Activated CD4-positive, alpha-beta T cell treated with anti-CD3 and anti-CD28 coated beads for 36 hours (primary cell): ENCODE results near the gene CHST11. TPM values are rescaled to one million over a fixed set of nuclear protein-coding genes. Genes with fewer than 3 reads are reported as not detected.

Experiments
- ATAC-seq: fragments of 200-7000 bp; cut with Tn5 transposase; one replicate; pipeline ENCODE4 v1.10.0; 2021; ENCODE audit warnings: mild to moderate bottlenecking, moderate library complexity
- CTCF ChIA-PET: fragments of 350-600 bp; sonication (Branson Sonifier 250); formaldehyde crosslinking; loops from one replicate; lab custom pipeline; 2021; ENCODE audit warnings: antibody characterized with exemption; lab: Charles Lee
- POLR2A ChIA-PET: fragments of 350-600 bp; sonication (Branson Sonifier 250); formaldehyde crosslinking; loops from one replicate; lab custom pipeline; 2021; ENCODE audit warnings: antibody characterized with exemption, inconsistent platforms; lab: Charles Lee
- DNase-seq: peaks from one replicate; pipeline ENCODE4 v3.0.0-alpha.2; 2020
- H3K27ac Mint-ChIP-seq: one replicate; pipeline ENCODE4 v1.8.0; 2021; ENCODE audit warnings: mixed read lengths
- H3K27me3 Mint-ChIP-seq: one replicate; pipeline ENCODE4 v1.8.0; 2021; ENCODE audit warnings: mixed read lengths
- H3K36me3 Mint-ChIP-seq: one replicate; pipeline ENCODE4 v1.8.0; 2021; ENCODE audit warnings: low read depth, mixed read lengths
- H3K4me1 Mint-ChIP-seq: one replicate; pipeline ENCODE4 v1.8.0; 2021; ENCODE audit warnings: mixed read lengths
- H3K4me3 Mint-ChIP-seq: one replicate; pipeline ENCODE4 v1.8.0; 2021; ENCODE audit warnings: mild to moderate bottlenecking, moderate library complexity, mixed read lengths
- H3K9me3 Mint-ChIP-seq: one replicate; pipeline ENCODE4 v1.8.0; 2021; ENCODE audit warnings: low read depth, mixed read lengths
- intact Hi-C, 2 experiments: fragments of 100-400 bp; cut with DNase I in 1 of 2; cut with micrococcal nuclease in 1 of 2; formaldehyde crosslinking; loops; one replicate each; pipeline versions ENCODE4 v1.14.2 to v1.15.1; 2022 to 2024; cut with DNase I, micrococcal nuclease
- total RNA-seq, 2 experiments: library from RNA; stranded (reverse); gene quantifications; one replicate each; pipeline ENCODE4 v1.2.3, GENCODE V29; 2021

Gene CHST11
- total RNA-seq, 2 experiments from 2014 or later, result 33.3 to 33.6 TPM

- DNase-seq (no peak), ATAC-seq (no peak)
- Mint-ChIP-seq H3K36me3 (no peaks in the 10 kb centered on the region), H3K9me3 (peaks cover 4% of the 10 kb centered on the region), H3K4me1 (no peaks in the 10 kb centered on the region), H3K27ac (no peak overlapping the region), H3K4me3 (no peak overlapping the region), H3K27me3 (peaks cover 3% of the 10 kb centered on the region)
- intact Hi-C loops, result no loop called here
- ChIA-PET CTCF (no interaction called here), POLR2A (no interaction called here)
Observed at GRCh38 chr12:104433061-104433460, 23.7 kb upstream of the CHST11 start.

DNA sequence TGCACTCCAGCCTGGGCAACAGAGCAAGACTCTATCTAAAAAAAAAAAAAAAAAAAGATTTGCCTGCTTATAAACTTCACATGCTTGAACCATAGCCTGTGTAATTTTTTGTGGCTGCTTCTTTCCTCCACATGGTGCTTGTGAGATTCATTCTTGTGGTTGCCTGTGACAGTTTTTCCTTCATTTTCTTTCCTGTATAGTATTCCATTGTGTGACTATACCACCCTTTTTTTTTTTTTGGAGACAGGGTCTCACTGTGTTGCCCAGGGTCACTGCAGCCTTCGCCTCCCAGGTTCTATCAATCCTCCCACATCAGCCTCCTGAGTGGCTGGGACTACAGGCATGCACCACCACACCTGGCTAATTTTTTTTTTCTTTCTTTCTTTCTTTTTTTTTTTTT lies 22.6 kb upstream of the CHST11 start:
- peaks cover 3% of the 10 kb centered on the region for H3K27me3 Mint-ChIP-seq
- DNase-seq (no peak), ATAC-seq (no peak)
- no peak overlapping the region for H3K27ac Mint-ChIP-seq
- CTCF ChIA-PET, result interaction anchor here (0.6 to 1.8 kb wide), 2 partner anchors 10 to 403 kb away, joined by 4 to 5 read pairs; no protein-coding TSS in a partner anchor
- no peak overlapping the region for H3K4me3 Mint-ChIP-seq
- POLR2A ChIA-PET, result no interaction called here
- no peaks in the 10 kb centered on the region for H3K36me3 Mint-ChIP-seq
- no peaks in the 10 kb centered on the region for H3K4me1 Mint-ChIP-seq
- no peaks in the 10 kb centered on the region for H3K9me3 Mint-ChIP-seq
- intact Hi-C loops, result no loop called here

DNA sequence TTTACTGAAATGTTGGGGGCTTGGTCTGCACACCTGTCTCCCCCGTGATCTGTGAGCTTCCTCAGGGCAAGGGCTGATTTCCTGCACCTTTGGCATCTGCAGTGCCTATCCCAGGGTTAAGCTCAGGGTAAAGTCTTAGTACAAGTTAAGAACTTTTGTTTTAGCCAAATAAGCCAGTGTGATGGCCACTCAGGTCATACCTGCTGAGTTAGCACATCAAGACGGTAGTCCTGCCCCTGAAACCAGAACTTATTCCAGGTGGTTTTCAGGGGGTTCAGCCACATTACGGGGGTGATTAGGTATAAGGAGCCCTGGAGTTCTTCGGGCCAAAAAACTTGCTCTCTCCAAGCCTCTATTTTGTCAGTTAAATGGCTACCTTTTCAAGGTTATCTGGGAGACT lies 21.6 kb upstream of the CHST11 start:
- Mint-ChIP-seq H3K4me3 (no peak overlapping the region), H3K27me3 (peaks cover 3% of the 10 kb centered on the region), H3K27ac (no peak overlapping the region), H3K9me3 (no peaks in the 10 kb centered on the region), H3K36me3 (no peaks in the 10 kb centered on the region), H3K4me1 (no peaks in the 10 kb centered on the region)
- ChIA-PET POLR2A (no interaction called here), CTCF (interaction anchor here (1.8 kb wide), 1 partner anchor 9 kb away, joined by 5 read pairs; no protein-coding TSS in a partner anchor)
- ATAC-seq (no peak), DNase-seq (no peak)
- intact Hi-C loops, result no loop called here

DNA sequence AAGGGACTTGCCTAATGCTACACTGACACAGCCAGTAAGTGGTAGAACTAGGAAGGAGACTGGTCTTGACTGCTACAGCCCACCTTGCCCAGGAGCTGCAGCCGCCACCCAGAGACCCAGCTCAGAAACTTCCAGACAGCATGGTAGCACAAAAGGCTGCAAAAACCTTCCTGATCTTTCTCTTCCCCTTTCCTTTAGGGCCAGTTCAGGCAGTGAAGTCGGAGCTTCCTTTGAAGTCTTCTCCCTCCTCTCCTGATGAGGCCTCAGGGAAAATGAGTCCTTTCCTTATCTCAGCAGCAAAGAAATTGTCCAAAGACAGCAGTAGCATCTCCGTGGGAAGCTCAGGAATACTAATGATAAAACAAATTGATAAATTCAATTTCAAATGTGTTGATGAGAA lies 21.0 kb upstream of the CHST11 start:
- POLR2A ChIA-PET, result no interaction called here
- ATAC-seq, result no peak
- no peak overlapping the region for H3K27ac Mint-ChIP-seq

GRCh38 chr12:104436790-104437189 lies 20.0 kb upstream of the CHST11 start:
- CTCF ChIA-PET, result no interaction called here
- POLR2A ChIA-PET, result no interaction called here
- Mint-ChIP-seq H3K27ac (no peak overlapping the region), H3K9me3 (no peaks in the 10 kb centered on the region), H3K36me3 (no peaks in the 10 kb centered on the region), H3K4me3 (no peak overlapping the region), H3K4me1 (no peaks in the 10 kb centered on the region), H3K27me3 (peaks cover 3% of the 10 kb centered on the region)
- DNase-seq (no peak), ATAC-seq (no peak)
- intact Hi-C loops, result no loop called here

More for the DNA sequence above, 21.0 kb upstream of the CHST11 start:
- Mint-ChIP-seq H3K27me3 (peaks cover 3% of the 10 kb centered on the region), H3K36me3 (no peaks in the 10 kb centered on the region), H3K4me1 (no peaks in the 10 kb centered on the region), H3K4me3 (no peak overlapping the region), H3K9me3 (no peaks in the 10 kb centered on the region)
- CTCF ChIA-PET, result interaction anchor here (0.6 to 1.8 kb wide), 3 partner anchors 8 to 1011 kb away, joined by 3 to 5 read pairs (median 3); no protein-coding TSS in a partner anchor
- intact Hi-C loops, result no loop called here
- no peak for DNase-seq

DNA sequence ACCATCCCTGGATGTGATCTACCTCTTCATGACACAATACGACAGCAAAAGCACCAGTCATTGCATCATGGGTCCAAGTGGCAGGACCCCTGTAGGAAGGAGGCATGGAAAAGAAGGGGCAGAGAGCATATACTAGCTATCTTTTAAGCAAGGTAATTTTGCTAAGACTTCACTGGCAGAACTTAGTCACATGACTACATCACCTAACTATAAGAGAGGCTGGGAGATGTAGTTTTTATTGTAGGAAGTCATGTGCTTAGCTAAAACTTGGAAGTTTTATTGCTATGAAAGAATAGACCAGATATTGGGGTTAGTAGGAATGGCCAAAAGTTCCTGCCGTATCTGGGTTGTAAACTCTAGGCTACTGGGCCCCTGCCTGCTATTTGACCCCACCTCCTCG lies 18.6 kb upstream of the CHST11 start:
- no peaks in the 10 kb centered on the region for H3K9me3 Mint-ChIP-seq
- POLR2A ChIA-PET, result no interaction called here
- H3K27me3 Mint-ChIP-seq, result peaks cover 3% of the 10 kb centered on the region
- ATAC-seq (no peak), DNase-seq (no peak)
- H3K4me1 Mint-ChIP-seq, result peaks cover 3% of the 10 kb centered on the region
- no peak overlapping the region for H3K27ac Mint-ChIP-seq
- H3K36me3 Mint-ChIP-seq, result no peaks in the 10 kb centered on the region
- H3K4me3 Mint-ChIP-seq, result no peak overlapping the region
- intact Hi-C loops, result no loop called here
- CTCF ChIA-PET, result interaction anchor here (1.0 to 1.2 kb wide), 2 partner anchors 25 to 56 kb away, joined by 3 to 7 read pairs; no protein-coding TSS in a partner anchor

DNA sequence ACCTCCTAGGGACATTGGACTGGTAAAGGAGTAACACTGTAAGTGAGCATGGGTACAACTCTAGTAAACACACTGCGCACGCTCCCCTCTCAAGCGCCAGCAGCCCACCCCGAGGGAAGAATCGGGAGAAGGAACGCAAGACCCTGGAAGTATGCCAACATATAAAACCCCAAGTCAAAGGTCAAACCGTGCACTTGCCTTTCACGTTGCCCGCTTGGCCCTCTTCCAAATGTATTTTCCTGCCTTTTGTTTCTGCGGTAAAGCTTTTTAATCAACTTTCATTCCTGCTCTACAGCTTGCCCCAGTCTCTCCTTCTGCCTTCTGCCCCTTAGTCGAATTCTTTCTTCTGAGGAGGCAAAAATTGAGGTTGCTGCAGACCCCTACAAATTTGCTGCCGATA lies 17.6 kb upstream of the CHST11 start:
- H3K27ac Mint-ChIP-seq, result no peak overlapping the region
- H3K27me3 Mint-ChIP-seq, result peaks cover 3% of the 10 kb centered on the region
- ATAC-seq (no peak), DNase-seq (no peak)
- H3K4me1 Mint-ChIP-seq, result peaks cover 3% of the 10 kb centered on the region
- H3K9me3 Mint-ChIP-seq, result no peaks in the 10 kb centered on the region
- POLR2A ChIA-PET, result no interaction called here
- CTCF ChIA-PET, result interaction anchor here (1.3 kb wide), 1 partner anchor 57 kb away, joined by 7 read pairs; no protein-coding TSS in a partner anchor
- H3K36me3 Mint-ChIP-seq, result no peaks in the 10 kb centered on the region
- no peak overlapping the region for H3K4me3 Mint-ChIP-seq
- intact Hi-C loops, result no loop called here

DNA sequence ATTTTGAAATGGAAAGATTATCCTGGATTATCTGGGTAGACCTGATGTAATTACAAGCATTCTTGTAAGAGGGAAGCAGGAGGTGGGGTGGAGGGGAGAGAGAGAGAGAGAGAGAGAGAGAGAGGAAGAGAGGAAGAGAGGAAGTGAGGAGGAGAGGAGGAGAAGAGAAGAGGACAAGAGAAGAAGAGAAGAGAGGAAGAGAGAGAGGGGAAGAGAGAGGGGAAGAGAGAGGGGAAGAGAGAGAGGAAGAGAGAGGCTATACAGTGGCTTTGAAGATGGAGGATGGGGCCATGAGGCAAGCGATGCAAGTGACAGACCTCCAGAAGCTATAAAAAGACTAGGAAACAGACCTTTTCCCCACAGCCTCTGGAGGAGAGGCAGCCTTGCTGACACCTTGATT lies 13.7 kb upstream of the CHST11 start:
- DNase-seq (no peak), ATAC-seq (no peak)
- intact Hi-C loops, result no loop called here
- ChIA-PET POLR2A (no interaction called here), CTCF (no interaction called here)
- Mint-ChIP-seq H3K4me3 (no peak overlapping the region), H3K4me1 (peaks cover 3% of the 10 kb centered on the region), H3K27me3 (no peaks in the 10 kb centered on the region), H3K36me3 (no peaks in the 10 kb centered on the region), H3K9me3 (no peaks in the 10 kb centered on the region), H3K27ac (no peak overlapping the region)

- Mint-ChIP-seq H3K9me3 (peaks cover 2% of the 10 kb centered on the region), H3K36me3 (no peaks in the 10 kb centered on the region), H3K4me3 (no peak overlapping the region), H3K27me3 (no peaks in the 10 kb centered on the region), H3K4me1 (peaks cover 3% of the 10 kb centered on the region), H3K27ac (no peak overlapping the region)
- CTCF ChIA-PET, result interaction anchor here (0.7 to 1.6 kb wide), 2 partner anchors 48 to 65 kb away, joined by 3 to 6 read pairs; no protein-coding TSS in a partner anchor
- POLR2A ChIA-PET, result no interaction called here
- intact Hi-C loops, result no loop called here
- no peak for ATAC-seq
- DNase-seq, result no peak
Observed at GRCh38 chr12:104446646-104447421, 9.9 kb upstream of the CHST11 start.

GRCh38 chr12:104448031-104448430 lies 8.7 kb upstream of the CHST11 start:
- CTCF ChIA-PET, result no interaction called here
- no peaks in the 10 kb centered on the region for H3K4me1 Mint-ChIP-seq
- intact Hi-C loops, result no loop called here
- no peak overlapping the region for H3K4me3 Mint-ChIP-seq
- no peak for DNase-seq
- no peaks in the 10 kb centered on the region for H3K36me3 Mint-ChIP-seq
- POLR2A ChIA-PET, result no interaction called here
- ATAC-seq, result no peak
- H3K9me3 Mint-ChIP-seq, result peaks cover 2% of the 10 kb centered on the region
- no peaks in the 10 kb centered on the region for H3K27me3 Mint-ChIP-seq
- no peak overlapping the region for H3K27ac Mint-ChIP-seq

DNA sequence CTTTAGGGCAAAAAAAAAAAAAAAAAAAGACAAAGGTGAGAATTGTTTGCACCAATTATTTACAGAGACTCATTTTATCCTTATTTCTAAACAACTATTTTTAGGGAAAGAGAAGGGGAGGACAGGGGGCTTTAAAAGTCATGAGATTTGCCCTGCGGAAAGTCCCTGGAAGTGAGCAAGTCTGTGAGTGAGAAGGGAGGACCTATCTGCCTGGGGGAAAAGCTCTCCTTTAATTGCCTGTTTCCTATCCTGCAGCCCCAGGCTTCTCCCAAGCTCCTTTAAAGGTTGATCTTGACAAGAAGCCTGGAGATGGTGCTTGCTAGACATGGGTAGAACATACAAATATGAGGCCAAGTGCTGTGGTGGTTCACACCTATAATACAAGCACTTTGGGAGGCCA lies 8.3 kb upstream of the CHST11 start:
- Mint-ChIP-seq H3K9me3 (peaks cover 2% of the 10 kb centered on the region), H3K27ac (no peak overlapping the region), H3K27me3 (no peaks in the 10 kb centered on the region), H3K4me3 (no peak overlapping the region), H3K4me1 (no peaks in the 10 kb centered on the region), H3K36me3 (no peaks in the 10 kb centered on the region)
- intact Hi-C loops, result no loop called here
- no peak for DNase-seq
- ChIA-PET CTCF (no interaction called here), POLR2A (no interaction called here)
- no peak for ATAC-seq

DNA sequence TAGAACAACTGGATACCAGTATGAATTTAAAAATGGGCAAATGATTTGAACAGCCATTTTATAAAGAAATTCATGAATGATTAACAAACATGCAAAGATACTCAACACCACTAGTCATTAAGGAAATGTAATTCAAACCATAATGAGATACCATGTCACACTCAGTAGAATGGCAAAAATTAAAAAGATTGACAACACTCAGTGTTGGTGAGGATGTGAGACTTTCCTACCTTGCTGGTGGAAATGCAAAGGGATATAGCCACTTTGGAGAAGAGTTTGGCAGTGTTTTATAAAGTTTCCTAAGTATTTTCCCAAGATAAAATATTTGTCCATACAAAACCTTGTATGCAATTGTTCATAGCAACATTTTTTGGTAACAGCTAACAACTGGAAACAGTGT lies 6.0 kb upstream of the CHST11 start:
- POLR2A ChIA-PET, result no interaction called here

More for the DNA sequence above, 6.0 kb upstream of the CHST11 start:
- DNase-seq, result no peak
- Mint-ChIP-seq H3K27ac (no peak overlapping the region), H3K36me3 (no peaks in the 10 kb centered on the region), H3K27me3 (no peaks in the 10 kb centered on the region), H3K4me3 (no peak overlapping the region), H3K9me3 (peaks cover 2% of the 10 kb centered on the region), H3K4me1 (peaks cover 2% of the 10 kb centered on the region)
- intact Hi-C loops, result no loop called here
- CTCF ChIA-PET, result no interaction called here
- no peak for ATAC-seq
